GM23248 (cell line): ENCODE results near the gene ZMIZ1. TPM values are rescaled to one million over a fixed set of nuclear protein-coding genes. Genes with fewer than 3 reads are reported as not detected.

Experiments used
- DNase-seq: peaks from one replicate; pipeline ENCODE4 v3.0.0-alpha.2; 2015
- H2AFZ ChIP-seq: fragments of 200-600 bp; sonication (generic); 2 replicates; pipeline ENCODE4 v1.6.1; 2016; ENCODE audit warnings: antibody characterized with exemption
- H3F3A ChIP-seq: fragments of 200-600 bp; sonication (generic); 2 replicates; pipeline ENCODE4 v1.6.1; 2016; ENCODE audit warnings: mild to moderate bottlenecking, antibody characterized with exemption, mixed run types; ENCODE audit not compliant: insufficient read depth
- H3K27ac ChIP-seq: fragments of 200-600 bp; sonication (generic); 2 replicates; pipeline ENCODE4 v1.5.1; 2016; ENCODE audit warnings: mild to moderate bottlenecking
- H3K27me3 ChIP-seq: fragments of 200-600 bp; sonication (generic); replicated peaks from 2 replicates; pipeline ENCODE4 v1.6.1; 2016; ENCODE audit warnings: mild to moderate bottlenecking; ENCODE audit not compliant: insufficient read depth
- H3K36me3 ChIP-seq: fragments of 200-600 bp; sonication (generic); 2 replicates; pipeline ENCODE4 v1.6.1; 2016; ENCODE audit warnings: low read depth, mild to moderate bottlenecking
- H3K4me1 ChIP-seq: fragments of 200-600 bp; sonication (generic); 2 replicates; pipeline ENCODE4 v1.6.1; 2016; ENCODE audit warnings: mild to moderate bottlenecking; ENCODE audit not compliant: insufficient read depth
- H3K4me2 ChIP-seq: fragments of 200-600 bp; sonication (generic); one replicate; pipeline ENCODE4 v1.6.1; 2016; ENCODE audit warnings: mild to moderate bottlenecking; ENCODE audit not compliant: unreplicated experiment
- H3K4me3 ChIP-seq: fragments of 200-600 bp; sonication (generic); 2 replicates; pipeline ENCODE4 v1.5.1; 2016; ENCODE audit warnings: mild to moderate bottlenecking
- H3K79me2 ChIP-seq: fragments of 200-600 bp; sonication (generic); 2 replicates; pipeline ENCODE4 v1.6.1; 2016; ENCODE audit warnings: mild to moderate bottlenecking; ENCODE audit not compliant: insufficient read depth
- H3K9ac ChIP-seq: fragments of 200-600 bp; sonication (generic); 2 replicates; pipeline ENCODE4 v1.6.1; 2016; ENCODE audit warnings: mild to moderate bottlenecking
- H3K9me2 ChIP-seq: fragments of 200-600 bp; sonication (generic); 2 replicates; pipeline ENCODE4 v1.6.1; 2016; ENCODE audit warnings: mixed run types, mild to moderate bottlenecking, moderate library complexity; ENCODE audit not compliant: insufficient read depth
- H3K9me3 ChIP-seq: fragments of 200-600 bp; sonication (generic); one replicate; pipeline ENCODE4 v1.6.1; 2017; ENCODE audit warnings: low read depth
- H4K20me1 ChIP-seq: fragments of 200-600 bp; sonication (generic); 2 replicates; pipeline ENCODE4 v1.6.0; 2016; ENCODE audit not compliant: insufficient read depth
- EZH2 ChIP-seq: fragments of 200-600 bp; sonication (generic); IDR thresholded peaks from 2 replicates; pipeline ENCODE4 v1.6.1; 2018; ENCODE audit warnings: antibody characterized with exemption, mild to moderate bottlenecking; ENCODE audit not compliant: insufficient read depth, poor library complexity, severe bottlenecking
- EZH2phosphoT487 ChIP-seq: fragments of 200-600 bp; sonication (generic); IDR thresholded peaks from 2 replicates; pipeline ENCODE4 v1.6.1; 2018; ENCODE audit warnings: antibody characterized with exemption, moderate library complexity, mild to moderate bottlenecking, low read depth; ENCODE audit not compliant: insufficient read depth
- WGBS, 2 experiments: methylation state at CpG; one replicate each; pipeline ENCODE4 v1.1.6; 2015 to 2017; ENCODE audit warnings: low lambda C conversion rate in 2 of 2, low coverage in 1 of 2; ENCODE audit errors: missing lambda C conversion rate in 2 of 2; 5-methylcytosine and 5-hydroxymethylcytosine counted together
- in situ Hi-C: fragments of 300-500 bp; cut with MboI; formaldehyde crosslinking; loops from 2 replicates; pipeline ENCODE4 v1.15.0; 2020
- polyA plus RNA-seq: library from polyadenylated mRNA; unstranded; fragments of >200 nt; fragmentation: Nextera tagmentation; extraction: Ambion mirVana; gene quantifications from 2 replicates; pipeline ENCODE4 v1.2.1, GENCODE V29; 2016
- total RNA-seq: library from RNA; depleted of rRNA; stranded (reverse); fragments of >200 nt; shearing (Covaris generic); gene quantifications from 2 replicates; pipeline ENCODE4 v1.2.3, GENCODE V29; 2014

The ZMIZ1 gene
- total and polyA plus RNA-seq, 2 experiments from 2014 or later, result 21.9 to 28.4 TPM

- Histone ChIP-seq H3K79me2 (peaks cover 100% of the 10 kb centered on the region), H3K27me3 (no peaks in the 10 kb centered on the region), H3F3A (peaks cover 26% of the 10 kb centered on the region), H3K36me3 (no peaks in the 10 kb centered on the region), H2AFZ (no peak overlapping the region), H3K9ac (peak overlapping the region; percentile 28; the same call in 1 of the 2 replicates), H3K27ac (no peak overlapping the region), H3K9me3 (no peaks in the 10 kb centered on the region), H3K4me2 (no peak overlapping the region), H3K4me1 (peaks cover 63% of the 10 kb centered on the region), H3K4me3 (no peak overlapping the region), H3K9me2 (no peaks in the 10 kb centered on the region), H4K20me1 (peaks cover 19% of the 10 kb centered on the region; the same call in 1 of the 2 replicates)
- WGBS, 2 experiments, result 51 to 60% methylated on average over 6 of the region's 6 CpGs
- TF ChIP-seq EZH2phosphoT487, result no peak
- TF ChIP-seq EZH2, result no peak
- no peak for DNase-seq
- in situ Hi-C loops, result no loop called here
These were observed 40.0 kb downstream of the ZMIZ1 start for GRCh38 chr10:79108728-79109127.

GRCh38 chr10:79111427-79111826 is 42.7 kb downstream of the ZMIZ1 start:
- no peaks in the 10 kb centered on the region for H3K9me2 ChIP-seq
- no peak overlapping the region for H2AFZ ChIP-seq
- H3K9ac ChIP-seq, result peak overlapping the region; percentile 80
- DNase-seq, result peak; percentile 84
- in situ Hi-C loops, result no loop called here
- WGBS, 2 experiments, result 46 to 47% methylated on average over 4 to 5 of the region's 5 CpGs
- no peaks in the 10 kb centered on the region for H3K27me3 ChIP-seq
- H3K4me1 ChIP-seq, result peaks cover 67% of the 10 kb centered on the region
- peaks cover 13% of the 10 kb centered on the region; the same call in 1 of the 2 replicates for H4K20me1 ChIP-seq
- no peak overlapping the region for H3K4me2 ChIP-seq
- H3K27ac ChIP-seq, result peak overlapping the region; percentile 97
- peaks cover 98% of the 10 kb centered on the region for H3K79me2 ChIP-seq
- TF ChIP-seq EZH2phosphoT487 (no peak), EZH2 (no peak)
- no peak overlapping the region for H3K4me3 ChIP-seq
- H3F3A ChIP-seq, result peaks cover 43% of the 10 kb centered on the region
- H3K36me3 ChIP-seq, result no peaks in the 10 kb centered on the region
- H3K9me3 ChIP-seq, result no peaks in the 10 kb centered on the region

- TF ChIP-seq EZH2 (no peak), EZH2phosphoT487 (no peak)
- Histone ChIP-seq H3K27ac (peak overlapping the region; percentile 97), H3K27me3 (no peaks in the 10 kb centered on the region), H3K36me3 (no peaks in the 10 kb centered on the region), H3K4me2 (peak overlapping the region; percentile 77), H3K4me1 (peaks cover 73% of the 10 kb centered on the region), H2AFZ (no peak overlapping the region), H3K9ac (peak overlapping the region; percentile 80), H3K9me2 (no peaks in the 10 kb centered on the region), H4K20me1 (peaks cover 13% of the 10 kb centered on the region; the same call in 1 of the 2 replicates), H3K79me2 (peaks cover 98% of the 10 kb centered on the region), H3K4me3 (no peak overlapping the region), H3F3A (peaks cover 48% of the 10 kb centered on the region), H3K9me3 (no peaks in the 10 kb centered on the region)
- WGBS, 2 experiments, result 69 to 76% methylated on average over 12 of the region's 12 CpGs
- in situ Hi-C loops, result no loop called here
- no peak for DNase-seq
These were observed 43.3 kb downstream of the ZMIZ1 start for GRCh38 chr10:79111846-79112614.

- H3K27ac ChIP-seq, result peak overlapping the region; percentile 97
- H3K4me1 ChIP-seq, result peaks cover 67% of the 10 kb centered on the region
- TF ChIP-seq EZH2phosphoT487 (no peak), EZH2 (no peak)
- no peaks in the 10 kb centered on the region for H3K27me3 ChIP-seq
- no peaks in the 10 kb centered on the region for H3K9me3 ChIP-seq
- H3K9ac ChIP-seq, result peak overlapping the region; percentile 80
- no peak overlapping the region for H3K4me3 ChIP-seq
- 8 to 9% methylated on average over 8 to 11 of the region's 11 CpGs for WGBS, 2 experiments
- H2AFZ ChIP-seq, result no peak overlapping the region
- H3F3A ChIP-seq, result peaks cover 57% of the 10 kb centered on the region
- H3K79me2 ChIP-seq, result peaks cover 98% of the 10 kb centered on the region
- in situ Hi-C loops, result no loop called here
- H3K4me2 ChIP-seq, result peak overlapping the region; percentile 77
- H3K9me2 ChIP-seq, result no peaks in the 10 kb centered on the region
- peak; percentile 98 for DNase-seq
- H3K36me3 ChIP-seq, result no peaks in the 10 kb centered on the region
- H4K20me1 ChIP-seq, result peaks cover 12% of the 10 kb centered on the region; the same call in 1 of the 2 replicates
These were observed 44.2 kb downstream of the ZMIZ1 start for GRCh38 chr10:79112881-79113431.
